Pulmonary artery endothelial cell (primary cell): ENCODE data around the gene GOLGA8G. TPM values are rescaled to one million over a fixed set of nuclear protein-coding genes. Genes with fewer than 3 reads are reported as not detected.
"Not testable (repeated sequence)": the region's sequence is repeated elsewhere in the genome, so short reads cannot be mapped to it uniquely, and the experiment has no call there.

Experiments used
- DNase-seq: peaks from one replicate; pipeline ENCODE4 v3.0.0-alpha.2; 2011; ENCODE audit warnings: low read depth, low spot score
- total RNA-seq: library from RNA; depleted of rRNA; stranded (reverse); fragments of >200 nt; gene quantifications from 2 replicates; pipeline ENCODE4 v1.2.3, GENCODE V29; 2014

Gene GOLGA8G, protein sequence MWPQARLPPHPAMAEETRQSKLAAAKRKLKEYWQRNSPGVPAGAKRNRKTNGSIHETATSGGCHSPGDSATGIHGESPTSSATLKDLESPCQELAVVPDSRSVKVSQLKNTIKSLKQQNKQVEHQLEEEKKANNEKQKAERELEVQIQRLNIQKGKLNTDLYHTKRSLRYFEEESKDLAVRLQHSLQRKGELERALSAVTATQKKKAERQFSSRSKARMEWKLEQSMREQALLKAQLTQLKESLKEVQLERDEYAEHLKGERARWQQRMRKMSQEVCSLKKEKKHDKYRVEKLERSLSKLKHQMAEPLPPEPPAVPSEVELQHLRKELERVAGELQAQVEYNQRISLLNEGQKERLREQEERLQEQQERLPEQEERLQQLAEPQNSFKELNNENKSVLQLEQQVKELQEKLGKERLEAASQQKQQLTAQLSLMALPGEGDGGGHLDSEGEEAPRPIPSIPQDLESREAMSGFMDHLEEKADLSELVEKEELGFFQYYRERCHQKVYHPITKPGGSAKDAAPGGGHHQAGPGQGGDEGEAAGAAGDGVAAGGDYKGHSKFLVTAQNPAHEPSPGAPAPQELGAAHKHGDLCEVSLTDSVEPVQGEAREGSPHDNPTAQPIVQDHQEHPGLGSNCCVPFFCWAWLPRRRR
- total RNA-seq = not detected in 2 replicates

- DNase-seq = not testable (repeated sequence)
Observed at GRCh38 chr15:28532954-28533353, at the start of gene GOLGA8G. Gene GOLGA8G (minus strand): TSS chr15:28532971. CDS start chr15:28532909, 62 bp downstream.

- DNase-seq = not testable (repeated sequence)
Observed at GRCh38 chr15:28573351-28573750, 40.6 kb upstream of the GOLGA8G start.

- not testable (repeated sequence) for DNase-seq
Observed at GRCh38 chr15:28553268-28553667, 20.5 kb upstream of the GOLGA8G start, which contains the start of gene GOLGA6L25. Gene GOLGA6L25 (plus strand): TSS chr15:28553568. CDS start chr15:28553629, 61 bp downstream.

- DNase-seq = not testable (repeated sequence)
Observed at GRCh38 chr15:28515208-28515607, 17.6 kb downstream of the GOLGA8G start.

- DNase-seq = not testable (repeated sequence)
Observed at GRCh38 chr15:28514128-28514527, 18.6 kb downstream of the GOLGA8G start.

DNA sequence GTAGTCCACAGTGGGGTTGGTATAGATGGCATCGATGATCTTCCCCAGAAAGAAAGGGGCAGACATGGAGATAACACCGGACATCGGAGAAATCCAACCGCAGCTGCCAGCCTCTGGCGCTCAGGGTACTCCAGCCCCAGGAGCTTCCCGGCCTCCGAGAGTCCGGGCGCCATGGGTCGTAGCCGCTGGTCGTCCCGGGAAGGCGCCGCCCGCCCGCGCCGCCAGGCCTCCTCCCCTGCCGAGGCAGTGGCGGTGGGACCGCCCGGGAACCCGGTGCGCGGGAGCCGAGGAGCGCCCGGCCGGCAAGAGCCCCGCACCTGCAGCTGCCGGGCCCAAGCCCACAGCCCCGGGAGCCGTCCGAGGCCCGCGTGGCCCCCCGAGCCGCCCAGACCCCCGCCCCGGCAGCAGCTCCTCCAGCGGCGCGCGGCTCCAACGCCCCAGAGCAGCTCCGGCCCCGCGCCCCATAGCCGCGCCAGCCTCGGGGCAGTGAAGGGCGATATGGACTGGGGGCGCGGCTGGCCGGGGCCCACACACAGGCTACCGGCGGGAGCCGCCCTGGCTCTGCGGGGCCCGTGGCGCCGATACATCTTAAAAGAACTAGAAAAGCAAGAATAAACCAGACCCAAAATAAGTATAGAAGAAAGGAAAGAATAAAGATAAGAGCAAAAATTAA is 24.4 kb downstream of the GOLGA8G start:
- DNase-seq = not testable (repeated sequence)

DNA sequence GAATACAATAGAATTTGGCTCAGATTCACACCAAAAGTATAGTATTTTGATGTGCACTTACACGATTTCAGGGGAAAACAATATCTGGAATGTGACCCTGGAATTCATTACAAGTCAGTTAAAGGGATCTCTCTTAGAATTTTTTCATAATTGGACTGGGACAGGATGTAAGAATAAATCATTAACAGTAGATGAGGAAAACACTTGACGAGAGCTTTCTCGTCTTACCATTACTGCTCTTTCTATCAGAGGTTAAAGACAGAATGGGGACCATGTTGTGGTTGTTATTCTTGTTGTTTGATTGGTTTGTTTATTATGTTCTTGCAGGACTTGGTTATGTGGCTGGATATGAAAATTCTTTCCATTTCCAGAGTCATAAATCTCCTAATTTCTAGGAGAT is 51.4 kb downstream of the GOLGA8G start:
- DNase-seq = not testable (repeated sequence)

Other genes with a start within 250 kb of the GOLGA8G start
- gene HERC2, start 210.8 kb downstream of the GOLGA8G start, total RNA-seq = 62.4 and 84.9 TPM in 2 replicates
- not detected in 2 replicates for gene GOLGA6L24, start 174.9 kb downstream of the GOLGA8G start, total RNA-seq
- gene GOLGA8F, start 154.3 kb downstream of the GOLGA8G start, total RNA-seq = not detected in 2 replicates
- not detected in 2 replicates for gene GOLGA6L25, start 20.6 kb upstream of the GOLGA8G start, total RNA-seq
- 0.07 and 0.35 TPM in 2 replicates for gene GOLGA8M, start 179.4 kb upstream of the GOLGA8G start, total RNA-seq